GM12892 (cell line): ENCODE measurements around the gene IMP3.

ENCODE experiments used
- DNase-seq: peaks from one replicate; pipeline ENCODE4 v3.0.0; 2011; ENCODE audit not compliant: insufficient read length
- FAIRE-seq: peaks from 2 replicates; lab custom pipeline; 2011; peaks lifted over from hg19 to GRCh38; lab: Jason Lieb, UNC
- POLR2A ChIP-seq: IDR thresholded peaks from 2 replicates; pipeline ENCODE4 v1.6.1; 2011; ENCODE audit warnings: low read depth, low read length, control low read depth
- POLR2AphosphoS5 ChIP-seq: IDR thresholded peaks from 2 replicates; pipeline ENCODE4 v1.6.1; 2011; ENCODE audit warnings: low read depth, low read length, control low read depth
- TAF1 ChIP-seq: IDR thresholded peaks from 2 replicates; pipeline ENCODE4 v1.6.1; 2011; ENCODE audit warnings: low read depth, mild to moderate bottlenecking, control low read depth, low read length, borderline replicate concordance

Gene IMP3

GRCh38 chr15:75590239-75590638 lies 49.8 kb downstream of the IMP3 start:
- FAIRE-seq = no peak
- no peak for TF ChIP-seq TAF1
- no peak for TF ChIP-seq POLR2AphosphoS5
- no peak for TF ChIP-seq POLR2A

More at GRCh38 chr15:75590239-75590638, 49.8 kb downstream of the IMP3 start:
- no peak for DNase-seq
